ENCODE measurements around the gene CDK8.

Gene CDK8

GRCh38 chr13:26449063-26449848, 195.3 kb downstream of the CDK8 start:
- DNase-seq: no peak
